ENCODE data around the gene DCAF17. TPM values are rescaled to one million over a fixed set of nuclear protein-coding genes. Genes with fewer than 3 reads are reported as not detected.

Gene DCAF17
- 7.7 to 10.2 TPM (median 9.3 TPM) in 5 replicates for total RNA-seq (2022; extraction: Qiagen RNA extraction)

GRCh38 chr2:171434013-171434989 lies at the start of gene DCAF17:
DCAF17 (plus strand) TSS chr2:171434226; CDS start chr2:171434578, 352 bp downstream.

GRCh38 chr2:171433763-171434012 lies 338 bp upstream of the DCAF17 start, which contains the start of gene METTL8:
METTL8 (minus strand) TSS chr2:171433990; CDS start chr2:171392185, 41,805 bp downstream.

GRCh38 chr2:171522052-171522787 lies 88.2 kb downstream of the DCAF17 start, which contains the start of gene CYBRD1:
CYBRD1 (plus strand) TSS chr2:171522474; CDS start chr2:171522546, 72 bp downstream.

Other genes starting within 250 kb of the DCAF17 start
- 27.2 to 29.2 TPM (median 27.5 TPM) in 5 replicates for gene METTL8, start 236 bp upstream of the DCAF17 start, total RNA-seq (2022; extraction: Qiagen RNA extraction)
- 24.8 to 32.5 TPM (median 30.7 TPM) in 5 replicates for gene CYBRD1, start 88.2 kb downstream of the DCAF17 start, total RNA-seq (2022; extraction: Qiagen RNA extraction)